IMR-90 (cell line): ENCODE data around the gene EDEM1. TPM values are rescaled to one million over a fixed set of nuclear protein-coding genes. Genes with fewer than 3 reads are reported as not detected.

ENCODE experiments used
- ATAC-seq: fragments of 200-7000 bp; cut with Tn5 transposase; 2 replicates; pipeline ENCODE4 v1.9.1; 2020; ENCODE audit warnings: low read depth, mild to moderate bottlenecking, moderate library complexity
- BruUV-seq: library from RNA; stranded (reverse); fragments of 400-500 nt; replicated peaks from 2 replicates; lab custom pipeline; 2021; lab: Mats Ljungman, UMichigan
- CTCF ChIA-PET: fragments of 300-600 bp; formaldehyde crosslinking; extraction: SDS; loops from one replicate; lab custom pipeline; 2021; ENCODE audit warnings: antibody characterized with exemption; lab: Yijun Ruan, JAX
- POLR2A ChIA-PET: fragments of 300-600 bp; sonication (Branson Sonifier 250); formaldehyde crosslinking; loops from one replicate; lab custom pipeline; 2022; ENCODE audit warnings: antibody characterized with exemption; ENCODE audit not compliant: unreplicated experiment; lab: Charles Lee
- DNase-seq: peaks from one replicate; pipeline ENCODE4 v3.0.0; 2013
- H2AFZ ChIP-seq: replicated peaks from 2 replicates; pipeline ENCODE3; 2013; ENCODE audit warnings: low read length, mild to moderate bottlenecking; ENCODE audit not compliant: poor library complexity
- H2AK5ac ChIP-seq: 2 replicates; pipeline ENCODE4 v1.6.1; 2013; ENCODE audit warnings: low read depth, low read length, inconsistent platforms
- H2AK9ac ChIP-seq: replicated peaks from 2 replicates; pipeline ENCODE3; 2013; ENCODE audit warnings: mild to moderate bottlenecking, low read depth, low read length, moderate library complexity; ENCODE audit not compliant: poor library complexity
- H2BK120ac ChIP-seq: 2 replicates; pipeline ENCODE4 v1.6.1; 2013; ENCODE audit warnings: low read depth, low read length, inconsistent platforms
- H2BK15ac ChIP-seq: 3 replicates; pipeline ENCODE4 v1.6.1; 2013; ENCODE audit warnings: low read depth, low read length, inconsistent platforms
- H2BK20ac ChIP-seq: 2 replicates; pipeline ENCODE4 v1.6.1; 2013; ENCODE audit warnings: low read depth, mild to moderate bottlenecking, inconsistent platforms, low read length, moderate library complexity
- H2BK5ac ChIP-seq: 2 replicates; pipeline ENCODE4 v1.6.1; 2013; ENCODE audit warnings: mild to moderate bottlenecking, low read depth, low read length, inconsistent platforms; ENCODE audit not compliant: poor library complexity, severe bottlenecking
- H3K14ac ChIP-seq: replicated peaks from 2 replicates; pipeline ENCODE4 v1.6.1; 2013; ENCODE audit warnings: low read depth, low read length, inconsistent platforms
- H3K18ac ChIP-seq: 2 replicates; pipeline ENCODE4 v1.6.1; 2013; ENCODE audit warnings: low read depth, low read length, control low read depth
- H3K23ac ChIP-seq: 2 replicates; pipeline ENCODE4 v1.6.1; 2013; ENCODE audit warnings: low read depth, low read length, inconsistent platforms
- H3K27ac ChIP-seq: 2 replicates; pipeline ENCODE4 v1.5.1; 2013; ENCODE audit warnings: mild to moderate bottlenecking, control low read depth, low read length; ENCODE audit not compliant: insufficient read depth
- H3K27me3 ChIP-seq: 2 replicates; pipeline ENCODE4 v1.6.1; 2013; ENCODE audit warnings: low read length; ENCODE audit not compliant: control insufficient read depth, insufficient read depth
- H3K36me3 ChIP-seq: 2 replicates; pipeline ENCODE4 v1.6.1; 2013; ENCODE audit warnings: low read length, mixed read lengths; ENCODE audit not compliant: control insufficient read depth, insufficient read depth
- H3K4ac ChIP-seq: 2 replicates; pipeline ENCODE4 v1.6.1; 2013; ENCODE audit warnings: low read depth, low read length, inconsistent platforms
- H3K4me1 ChIP-seq: 2 replicates; pipeline ENCODE4 v1.6.1; 2013; ENCODE audit warnings: low read length, mixed read lengths; ENCODE audit not compliant: control insufficient read depth, insufficient read depth
- H3K4me2 ChIP-seq: 2 replicates; pipeline ENCODE4 v1.6.1; 2013; ENCODE audit warnings: low read depth, mild to moderate bottlenecking, control low read depth, low read length, moderate library complexity
- H3K4me3 ChIP-seq: 2 replicates; pipeline ENCODE4 v1.5.1; 2013; ENCODE audit warnings: low read depth, mild to moderate bottlenecking, control low read depth, low read length, moderate library complexity; ENCODE audit not compliant: insufficient read depth
- H3K56ac ChIP-seq: 2 replicates; pipeline ENCODE4 v1.6.1; 2013; ENCODE audit warnings: low read length, inconsistent platforms; ENCODE audit not compliant: insufficient read depth; ENCODE audit errors: extremely low read depth
- H3K79me1 ChIP-seq, 2 experiments: 2 replicates each; pipeline ENCODE4 v1.6.1; 2013; ENCODE audit warnings: low read length in 2 of 2, inconsistent platforms in 1 of 2, low read depth in 1 of 2
- H3K9ac ChIP-seq: 2 replicates; pipeline ENCODE4 v1.6.1; 2013; ENCODE audit warnings: low read depth, low read length, control low read depth
- H3K9me1 ChIP-seq: 2 replicates; pipeline ENCODE4 v1.6.1; 2013; ENCODE audit warnings: low read length, inconsistent platforms; ENCODE audit not compliant: insufficient read depth
- H3K9me3 ChIP-seq: 2 replicates; pipeline ENCODE4 v1.6.1; 2013; ENCODE audit warnings: low read length; ENCODE audit not compliant: control insufficient read depth, insufficient read depth
- H4K20me1 ChIP-seq: 2 replicates; pipeline ENCODE4 v1.6.1; 2013; ENCODE audit warnings: low read length, inconsistent platforms; ENCODE audit not compliant: insufficient read depth
- H4K5ac ChIP-seq: 2 replicates; pipeline ENCODE4 v1.6.1; 2013; ENCODE audit warnings: mild to moderate bottlenecking, low read depth, low read length, control low read depth
- H4K8ac ChIP-seq, 2 experiments: 2 replicates each; pipeline ENCODE4 v1.6.1; 2013; ENCODE audit warnings: low read depth in 2 of 2, low read length in 2 of 2, control low read depth in 1 of 2, inconsistent platforms in 1 of 2
- H4K91ac ChIP-seq: 2 replicates; pipeline ENCODE4 v1.6.1; 2013; ENCODE audit warnings: low read depth, low read length, inconsistent platforms; ENCODE audit not compliant: insufficient read depth
- BHLHE40 ChIP-seq: fragments of 150-350 bp; IDR thresholded peaks from 2 replicates; pipeline ENCODE4 v1.6.1; 2016; ENCODE audit warnings: mild to moderate bottlenecking, low read depth, low read length
- FOS ChIP-seq: fragments of 150-350 bp; IDR thresholded peaks from 2 replicates; pipeline ENCODE4 v1.6.1; 2016; ENCODE audit warnings: low read depth, low read length
- MAFK ChIP-seq: IDR thresholded peaks from 2 replicates; pipeline ENCODE4 v1.6.1; 2012; ENCODE audit warnings: low read depth, low read length, improper control_type of control experiment
- MAZ ChIP-seq: IDR thresholded peaks from 2 replicates; pipeline ENCODE4 v1.6.1; 2012; ENCODE audit warnings: low read depth, mild to moderate bottlenecking, low read length, improper control_type of control experiment, moderate library complexity, borderline replicate concordance
- RCOR1 ChIP-seq: IDR thresholded peaks from 2 replicates; pipeline ENCODE4 v1.6.1; 2012; ENCODE audit warnings: mild to moderate bottlenecking, low read length, improper control_type of control experiment; ENCODE audit not compliant: insufficient replicate concordance
- RFX5 ChIP-seq: IDR thresholded peaks from 2 replicates; pipeline ENCODE4 v1.8.0; 2012; ENCODE audit warnings: low read depth, mild to moderate bottlenecking, low read length, moderate library complexity
- WGBS, 2 experiments: methylation state at CpG; one replicate each; pipeline versions ENCODE4 v1.1.5 to v1.1.7; 2013; ENCODE audit warnings: missing lambda C conversion rate in 2 of 2; ENCODE audit not compliant: insufficient read length in 1 of 2; ENCODE audit errors: extremely low coverage in 2 of 2; 5-methylcytosine and 5-hydroxymethylcytosine counted together
- dilution Hi-C: fragments of 300-500 bp; cut with HindIII; formaldehyde crosslinking; loops from one replicate; pipeline ENCODE4 v1.14.3; 2018; ENCODE audit warnings: low sequenced_read_pairs; ENCODE audit not compliant: unreplicated experiment
- in situ Hi-C: fragments of 300-500 bp; cut with MboI; formaldehyde crosslinking; loops from 3 replicates; pipeline ENCODE4 v1.14.3; 2019; ENCODE audit warnings: low sequenced_read_pairs, inconsistent platforms, mixed read lengths
- intact Hi-C: fragments of 100-400 bp; cut with micrococcal nuclease; formaldehyde crosslinking; loops from 2 replicates; pipeline ENCODE4 v1.10.0; 2022
- polyA plus RNA-seq, 3 experiments: library from polyadenylated mRNA; depleted of rRNA; stranded (reverse); fragments of >200 nt; gene quantifications; 2 replicates each; pipeline ENCODE4 v1.2.3, GENCODE V29; 2012; ENCODE audit warnings: low replicate concordance in 1 of 3
- total RNA-seq: library from RNA; depleted of rRNA; stranded (reverse); fragments of >200 nt; gene quantifications from 2 replicates; pipeline ENCODE4 v1.2.3, GENCODE V29; 2012
- TF ChIP-seq, protein P1 (sequence below): fragments of 150-350 bp; IDR thresholded peaks from 2 replicates; pipeline ENCODE4 v1.6.1; 2016; ENCODE audit warnings: low read depth, mild to moderate bottlenecking, low read length, moderate library complexity, borderline replicate concordance
- TF ChIP-seq, protein P2 (sequence below): fragments of 150-350 bp; IDR thresholded peaks from 2 replicates; pipeline ENCODE4 v1.6.1; 2017; ENCODE audit warnings: mild to moderate bottlenecking, antibody characterized with exemption, low read length, low read depth

The EDEM1 gene
- total and polyA plus RNA-seq, 2 of the 4 experiments (the other 2 are of a cell fraction): 23.5 to 27.0 TPM

DNA sequence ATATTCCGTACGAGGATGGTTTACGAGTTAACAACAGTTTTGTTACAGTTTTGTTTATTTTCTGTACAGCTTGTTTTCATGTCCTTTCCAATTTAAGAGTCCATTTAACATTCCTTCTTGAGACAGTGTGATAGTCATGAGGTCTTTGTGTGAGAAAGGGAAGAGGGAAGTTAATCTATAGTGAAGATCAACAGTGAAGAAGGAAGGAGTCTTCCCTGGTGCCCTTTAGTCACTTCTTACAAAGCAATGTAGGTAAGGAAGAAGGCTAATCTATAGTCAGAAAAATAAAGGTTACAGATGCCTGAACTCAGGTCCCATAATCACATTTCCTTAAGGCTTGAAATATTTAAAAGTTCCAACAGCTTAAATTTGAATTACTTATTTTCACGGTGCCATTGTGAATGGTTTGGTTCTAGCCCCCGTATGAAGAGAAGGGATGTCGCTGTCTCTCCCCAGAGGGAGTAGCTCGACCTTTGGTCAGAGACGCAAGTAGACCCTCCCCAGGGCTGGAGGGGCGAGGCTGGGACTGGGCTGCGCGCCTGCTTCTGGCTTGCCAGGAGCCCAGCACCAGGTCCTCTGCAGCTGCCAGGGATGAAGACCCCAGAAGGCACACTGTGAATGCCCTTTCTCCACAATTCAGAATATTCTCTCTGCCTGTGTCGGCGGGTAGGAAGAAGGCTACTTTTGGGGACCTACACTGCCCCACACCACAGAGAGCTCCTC is 34.9 kb downstream of the EDEM1 start:
- Histone ChIP-seq H3K9me3 (no peaks in the 10 kb centered on the region), H2AFZ (no peak overlapping the region), H3K27ac (no peak overlapping the region), H2BK15ac (no peak overlapping the region), H3K9me1 (no peaks in the 10 kb centered on the region; the same call in 1 of the 2 replicates), H3K56ac (no peak overlapping the region), H3K23ac (no peak overlapping the region), H3K9ac (no peak overlapping the region), H3K79me1 (peaks cover 0 to 4% of the 10 kb centered on the region in 2 experiments; a peak in 1 of 4 replicates), H3K27me3 (no peaks in the 10 kb centered on the region), H4K91ac (no peak overlapping the region), H4K5ac (no peak overlapping the region), H2BK120ac (no peak overlapping the region), H2AK9ac (no peak overlapping the region), H4K8ac (no peak overlapping the region), H3K4ac (no peak overlapping the region), H4K20me1 (0 out of 2 replicates have a peak, but pooled peaks cover 4% of the 10 kb centered on the region), H2AK5ac (no peak overlapping the region), H3K18ac (no peak overlapping the region), H3K4me3 (no peak overlapping the region), H3K4me2 (no peak overlapping the region), H2BK20ac (no peak overlapping the region), H3K4me1 (peaks cover 3% of the 10 kb centered on the region; the same call in 1 of the 2 replicates), H3K36me3 (peaks cover 9% of the 10 kb centered on the region), H3K14ac (no peak overlapping the region), H2BK5ac (no peak overlapping the region)
- TF ChIP-seq FOS (no peak), RFX5 (no peak), BHLHE40 (no peak), MAFK (no peak), RCOR1 (no peak), MAZ (no peak)
- TF ChIP-seq, protein P1, sequence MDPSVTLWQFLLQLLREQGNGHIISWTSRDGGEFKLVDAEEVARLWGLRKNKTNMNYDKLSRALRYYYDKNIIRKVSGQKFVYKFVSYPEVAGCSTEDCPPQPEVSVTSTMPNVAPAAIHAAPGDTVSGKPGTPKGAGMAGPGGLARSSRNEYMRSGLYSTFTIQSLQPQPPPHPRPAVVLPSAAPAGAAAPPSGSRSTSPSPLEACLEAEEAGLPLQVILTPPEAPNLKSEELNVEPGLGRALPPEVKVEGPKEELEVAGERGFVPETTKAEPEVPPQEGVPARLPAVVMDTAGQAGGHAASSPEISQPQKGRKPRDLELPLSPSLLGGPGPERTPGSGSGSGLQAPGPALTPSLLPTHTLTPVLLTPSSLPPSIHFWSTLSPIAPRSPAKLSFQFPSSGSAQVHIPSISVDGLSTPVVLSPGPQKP: no peak
- TF ChIP-seq, protein P2, sequence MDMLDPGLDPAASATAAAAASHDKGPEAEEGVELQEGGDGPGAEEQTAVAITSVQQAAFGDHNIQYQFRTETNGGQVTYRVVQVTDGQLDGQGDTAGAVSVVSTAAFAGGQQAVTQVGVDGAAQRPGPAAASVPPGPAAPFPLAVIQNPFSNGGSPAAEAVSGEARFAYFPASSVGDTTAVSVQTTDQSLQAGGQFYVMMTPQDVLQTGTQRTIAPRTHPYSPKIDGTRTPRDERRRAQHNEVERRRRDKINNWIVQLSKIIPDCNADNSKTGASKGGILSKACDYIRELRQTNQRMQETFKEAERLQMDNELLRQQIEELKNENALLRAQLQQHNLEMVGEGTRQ: no peak
- no CpG with 5 or more reads among the region's 13 CpGs for WGBS, 2 experiments
- BruUV-seq: no TSS peak
- ATAC-seq (no peak), DNase-seq (no peak)
- ChIA-PET CTCF (no interaction called here), POLR2A (no interaction called here)
- in situ Hi-C loops (no loop called here), intact Hi-C loops (no loop called here), dilution Hi-C loops (no loop called here)
